Tibial nerve (tissue), 4 donors: ENCODE data around the gene PHF10. TPM values are rescaled to one million over a fixed set of nuclear protein-coding genes. Genes with fewer than 3 reads are reported as not detected.

Source experiments
- DNase-seq, 2 donors: peaks; one replicate each; pipeline ENCODE4 v3.0.0-alpha.2; 2019; ENCODE audit warnings: low spot score in 2 of 2
- H3K27ac ChIP-seq, 4 donors: fragments of 200-600 bp; sonication (generic) in 3 of 4; one replicate each; pipeline ENCODE4 v1.5.1; 2017 to 2019; ENCODE audit warnings: mild to moderate bottlenecking in 1 of 4
- H3K27me3 ChIP-seq, 2 donors: fragments of 200-600 bp; sonication (generic) in 1 of 2; one replicate each; pipeline versions ENCODE4 v1.5.1 to v1.6.0; 2017 to 2019
- H3K36me3 ChIP-seq, 3 donors: fragments of 200-600 bp; sonication (generic); one replicate each; pipeline ENCODE4 v1.5.1; 2018 to 2019
- H3K4me1 ChIP-seq, 4 donors: fragments of 200-600 bp; sonication (generic) in 3 of 4; one replicate each; pipeline ENCODE4 v1.5.1; 2017 to 2019
- H3K4me3 ChIP-seq, 4 donors: fragments of 200-600 bp; sonication (generic) in 3 of 4; one replicate each; pipeline ENCODE4 v1.5.1; 2017 to 2019; ENCODE audit warnings: mild to moderate bottlenecking in 1 of 4, moderate library complexity in 1 of 4
- H3K9me3 ChIP-seq, 4 donors: fragments of 200-600 bp; sonication (generic) in 3 of 4; one replicate each; pipeline ENCODE4 v1.5.1; 2017 to 2019
- EP300 ChIP-seq, 2 donors: sonication (generic); formaldehyde crosslinking; IDR thresholded peaks; one replicate each; pipeline ENCODE4 v1.6.1; 2017; ENCODE audit warnings: antibody characterized with exemption in 2 of 2, mild to moderate bottlenecking in 1 of 2
- POLR2A ChIP-seq, 2 donors: fragments of 450-650 bp; IDR thresholded peaks; one replicate each; pipeline ENCODE4 v1.6.1; 2017; ENCODE audit warnings: antibody characterized with exemption in 2 of 2, mild to moderate bottlenecking in 2 of 2, moderate library complexity in 2 of 2
- WGBS, 2 donors: methylation state at CpG; one replicate each; pipeline ENCODE4 v1.1.5; 2018; 5-methylcytosine and 5-hydroxymethylcytosine counted together
- total RNA-seq, 4 donors: library from RNA; depleted of rRNA; stranded (reverse); fragments of >200 nt; gene quantifications; one replicate each; pipeline ENCODE4 v1.1.0, GENCODE V29; 2016
- TF ChIP-seq, protein P1 (sequence below), 5 experiments: fragments of 200-600 bp in 3 of 5; fragments of 450-650 bp in 2 of 5; sonication (generic) in 3 of 5; IDR thresholded peaks; one replicate each; pipeline ENCODE4 v1.5.1; 2016 to 2019; ENCODE audit warnings: antibody characterized with exemption in 5 of 5, mild to moderate bottlenecking in 3 of 5, moderate library complexity in 2 of 5

PHF10 gene
- total RNA-seq, 4 donors from 2014 or later = 48.3 to 54.5 (median 51.4) TPM

DNA sequence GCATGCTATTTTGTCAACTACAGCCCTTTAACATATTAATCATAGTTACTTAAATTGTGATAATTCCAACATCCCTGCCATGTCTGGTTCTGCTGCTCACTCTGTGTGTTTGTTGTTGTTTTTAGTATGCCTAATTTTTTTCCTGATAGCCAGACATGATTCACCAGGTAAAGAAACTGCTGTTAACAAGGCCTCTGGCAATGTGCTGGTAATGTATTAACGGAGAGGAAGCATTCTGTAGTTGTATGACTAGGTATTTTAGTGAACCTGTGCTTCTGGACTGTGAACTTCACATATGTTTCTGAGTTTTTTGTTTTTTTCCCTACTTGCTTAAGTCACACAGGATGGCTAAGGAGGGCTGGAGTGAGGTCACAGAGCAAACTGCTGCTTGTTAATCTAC lies 22.3 kb upstream of the PHF10 start:
- 84 to 95% methylated on average over 1 of the region's 1 CpG for WGBS, 2 donors
- H3K27ac ChIP-seq = no peak overlapping the region
- TF ChIP-seq EP300 (IDR thresholded peaks at IDR 0.05) (no peak), POLR2A (IDR thresholded peaks at IDR 0.05) (no peak)
- TF ChIP-seq, protein P1, sequence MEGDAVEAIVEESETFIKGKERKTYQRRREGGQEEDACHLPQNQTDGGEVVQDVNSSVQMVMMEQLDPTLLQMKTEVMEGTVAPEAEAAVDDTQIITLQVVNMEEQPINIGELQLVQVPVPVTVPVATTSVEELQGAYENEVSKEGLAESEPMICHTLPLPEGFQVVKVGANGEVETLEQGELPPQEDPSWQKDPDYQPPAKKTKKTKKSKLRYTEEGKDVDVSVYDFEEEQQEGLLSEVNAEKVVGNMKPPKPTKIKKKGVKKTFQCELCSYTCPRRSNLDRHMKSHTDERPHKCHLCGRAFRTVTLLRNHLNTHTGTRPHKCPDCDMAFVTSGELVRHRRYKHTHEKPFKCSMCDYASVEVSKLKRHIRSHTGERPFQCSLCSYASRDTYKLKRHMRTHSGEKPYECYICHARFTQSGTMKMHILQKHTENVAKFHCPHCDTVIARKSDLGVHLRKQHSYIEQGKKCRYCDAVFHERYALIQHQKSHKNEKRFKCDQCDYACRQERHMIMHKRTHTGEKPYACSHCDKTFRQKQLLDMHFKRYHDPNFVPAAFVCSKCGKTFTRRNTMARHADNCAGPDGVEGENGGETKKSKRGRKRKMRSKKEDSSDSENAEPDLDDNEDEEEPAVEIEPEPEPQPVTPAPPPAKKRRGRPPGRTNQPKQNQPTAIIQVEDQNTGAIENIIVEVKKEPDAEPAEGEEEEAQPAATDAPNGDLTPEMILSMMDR (IDR thresholded peaks at IDR 0.05) = no peak
- no peaks in the 10 kb centered on the region for H3K27me3 ChIP-seq
- no peaks in the 10 kb centered on the region for H3K36me3 ChIP-seq
- H3K4me3 ChIP-seq = no peak overlapping the region
- peaks cover 0 to 20% (median 2%) of the 10 kb centered on the region in 4 donors for H3K9me3 ChIP-seq
- peaks cover 0 to 19% (median 3%) of the 10 kb centered on the region in 4 donors for H3K4me1 ChIP-seq
- DNase-seq = no peak

DNA sequence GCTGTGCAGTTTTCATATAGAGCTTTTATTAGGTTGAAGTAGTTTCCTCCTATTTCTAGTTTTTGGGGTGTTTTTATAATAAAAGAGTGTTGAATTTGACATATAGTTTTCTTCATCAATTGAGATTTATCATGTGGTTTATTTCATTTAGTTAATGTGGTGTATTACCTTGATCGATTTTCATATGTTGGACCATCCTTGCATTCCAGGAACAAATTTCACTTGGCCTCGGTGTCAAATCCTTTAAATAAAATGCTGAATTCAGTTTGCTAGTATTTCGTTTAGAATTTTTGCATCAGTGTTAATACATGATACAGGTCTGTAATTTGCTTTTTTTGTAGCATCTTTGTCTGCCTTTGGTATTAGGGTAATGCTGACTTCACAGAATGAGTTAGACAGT lies 21.1 kb upstream of the PHF10 start:
- TF ChIP-seq, protein P1 (IDR thresholded peaks at IDR 0.05) = no peak
- TF ChIP-seq POLR2A (IDR thresholded peaks at IDR 0.05) (no peak), EP300 (IDR thresholded peaks at IDR 0.05) (no peak)
- no peak for DNase-seq
- no peaks in the 10 kb centered on the region for H3K27me3 ChIP-seq
- WGBS, 2 donors = 90 to 92% methylated on average over 3 of the region's 3 CpGs
- no peak overlapping the region for H3K27ac ChIP-seq
- H3K4me1 ChIP-seq = peaks cover 0 to 13% (median 1%) of the 10 kb centered on the region in 4 donors
- H3K9me3 ChIP-seq = peaks cover 0 to 20% (median 2%) of the 10 kb centered on the region in 4 donors
- H3K4me3 ChIP-seq = no peak overlapping the region
- no peaks in the 10 kb centered on the region for H3K36me3 ChIP-seq

- Histone ChIP-seq H3K4me3 (no peak overlapping the region), H3K4me1 (peaks cover 0 to 5% (median 0%) of the 10 kb centered on the region in 4 donors), H3K9me3 (peaks cover 0 to 11% (median 2%) of the 10 kb centered on the region in 4 donors), H3K27ac (no peak overlapping the region), H3K27me3 (no peaks in the 10 kb centered on the region), H3K36me3 (no peaks in the 10 kb centered on the region)
- no peak for TF ChIP-seq POLR2A (IDR thresholded peaks at IDR 0.05)
- TF ChIP-seq, protein P1 (IDR thresholded peaks at IDR 0.05) = no peak
- no peak for TF ChIP-seq EP300 (IDR thresholded peaks at IDR 0.05)
- no peak for DNase-seq
These were observed 17.0 kb upstream of the PHF10 start for GRCh38 chr6:169741344-169741743.

- Histone ChIP-seq H3K27me3 (no peaks in the 10 kb centered on the region), H3K27ac (no peak overlapping the region), H3K9me3 (no peaks in the 10 kb centered on the region), H3K36me3 (no peaks in the 10 kb centered on the region), H3K4me3 (no peak overlapping the region), H3K4me1 (peaks cover 0 to 5% (median 0%) of the 10 kb centered on the region in 4 donors)
- DNase-seq = no peak
- TF ChIP-seq, protein P1 (IDR thresholded peaks at IDR 0.05) = no peak
- no peak for TF ChIP-seq POLR2A (IDR thresholded peaks at IDR 0.05)
- WGBS, 2 donors = 82 to 88% methylated on average over 2 of the region's 2 CpGs
These were observed 14.8 kb upstream of the PHF10 start for GRCh38 chr6:169738976-169739529.

DNA sequence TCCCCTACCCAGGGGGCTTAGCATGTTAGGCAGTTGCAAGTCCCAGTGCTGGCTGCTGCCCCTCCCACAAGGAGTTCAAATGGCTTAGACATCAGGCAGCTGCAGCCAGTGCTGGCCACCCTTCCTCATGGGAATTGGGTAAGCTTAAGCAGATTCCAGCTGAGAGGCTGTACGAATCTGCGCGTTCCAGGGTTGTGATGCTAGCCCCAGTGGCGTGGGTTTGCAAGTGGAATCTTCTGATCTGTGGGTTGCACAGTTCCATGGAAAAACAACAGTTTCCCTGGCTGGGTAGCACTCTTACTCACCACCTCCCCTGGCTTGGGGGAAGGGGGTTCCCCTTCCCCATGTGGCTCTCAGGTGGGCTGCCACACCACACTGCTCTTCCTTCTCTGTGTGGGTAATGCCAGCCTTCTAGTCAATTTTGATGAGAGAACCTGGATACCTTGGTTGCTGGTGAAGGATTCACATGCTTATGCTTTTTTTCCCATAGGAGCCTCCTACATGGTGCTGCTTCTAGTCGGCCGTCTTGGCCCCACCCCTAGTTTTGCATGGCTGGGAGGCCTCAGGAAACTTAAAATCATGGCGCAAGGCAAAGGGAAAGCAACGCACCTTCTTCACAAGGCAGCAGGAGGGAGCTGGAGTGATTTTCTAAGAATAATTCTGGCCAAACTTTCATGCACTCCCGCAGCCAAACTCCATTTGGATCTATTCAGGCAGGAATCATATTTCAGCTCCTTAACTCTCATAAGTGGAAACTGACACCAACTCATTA lies 14.1 kb upstream of the PHF10 start:
- no peak for DNase-seq
- WGBS, 2 donors = 63 to 72% methylated on average over 9 of the region's 9 CpGs

More for the DNA sequence above, 14.1 kb upstream of the PHF10 start:
- H3K4me3 ChIP-seq = no peak overlapping the region
- H3K27me3 ChIP-seq = no peaks in the 10 kb centered on the region
- TF ChIP-seq EP300 (IDR thresholded peaks at IDR 0.05) (no peak), POLR2A (IDR thresholded peaks at IDR 0.05) (no peak)
- TF ChIP-seq, protein P1 (IDR thresholded peaks at IDR 0.05) = no peak
- H3K27ac ChIP-seq = no peak overlapping the region
- H3K36me3 ChIP-seq = no peaks in the 10 kb centered on the region
- H3K4me1 ChIP-seq = peaks cover 0 to 5% (median 0%) of the 10 kb centered on the region in 4 donors
- H3K9me3 ChIP-seq = no peaks in the 10 kb centered on the region
